ENCODE data around the gene PTH1R.

The PTH1R gene

GRCh38 chr3:46904303-46905212, 27.0 kb downstream of the PTH1R start:
- H3K27ac ChIP-seq (ENCODE audit: low read depth, low read length): no peak overlapping the region
- H3K4me3 ChIP-seq (ENCODE audit: low read depth in 1 of 2, low read length in 2 of 2): no peak overlapping the region
- H3K27me3 ChIP-seq (ENCODE audit: control insufficient read depth in 1 of 2, insufficient read depth in 2 of 2, low read length in 2 of 2): peaks cover 0 to 15% of the 10 kb centered on the region in 2 donors

GRCh38 chr3:46905213-46905560, 27.7 kb downstream of the PTH1R start:
- Histone ChIP-seq H3K4me1 (ENCODE audit: insufficient read depth, low read length) (peaks cover 14% of the 10 kb centered on the region), H3K4me3 (ENCODE audit: low read depth in 1 of 2, low read length in 2 of 2) (no peak overlapping the region), H3K27ac (ENCODE audit: low read depth, low read length) (no peak overlapping the region), H3K36me3 (ENCODE audit: insufficient read depth, low read length) (no peaks in the 10 kb centered on the region), H3K9me3 (ENCODE audit: low read length) (no peaks in the 10 kb centered on the region), H3K9ac (ENCODE audit: low read length) (no peak overlapping the region), H3K27me3 (ENCODE audit: control insufficient read depth in 1 of 2, insufficient read depth in 2 of 2, low read length in 2 of 2) (peaks cover 0 to 12% of the 10 kb centered on the region in 2 donors)

More at GRCh38 chr3:46904303-46905212, 27.0 kb downstream of the PTH1R start:
- H3K4me1 ChIP-seq (ENCODE audit: insufficient read depth, low read length): peaks cover 10% of the 10 kb centered on the region
- no peaks in the 10 kb centered on the region for H3K36me3 ChIP-seq (ENCODE audit: insufficient read depth, low read length)
- no peak overlapping the region for H3K9ac ChIP-seq (ENCODE audit: low read length)
- no peaks in the 10 kb centered on the region for H3K9me3 ChIP-seq (ENCODE audit: low read length)

GRCh38 chr3:46905661-46906451, 28.3 kb downstream of the PTH1R start:
- Histone ChIP-seq H3K4me3 (ENCODE audit: low read depth in 1 of 2, low read length in 2 of 2) (no peak overlapping the region), H3K9ac (ENCODE audit: low read length) (no peak overlapping the region), H3K4me1 (ENCODE audit: insufficient read depth, low read length) (peaks cover 14% of the 10 kb centered on the region), H3K9me3 (ENCODE audit: low read length) (no peaks in the 10 kb centered on the region), H3K27me3 (ENCODE audit: control insufficient read depth in 1 of 2, insufficient read depth in 2 of 2, low read length in 2 of 2) (peaks cover 0 to 12% of the 10 kb centered on the region in 2 donors), H3K36me3 (ENCODE audit: insufficient read depth, low read length) (no peaks in the 10 kb centered on the region), H3K27ac (ENCODE audit: low read depth, low read length) (no peak overlapping the region)

- Histone ChIP-seq H3K9me3 (ENCODE audit: low read length) (no peaks in the 10 kb centered on the region), H3K27ac (ENCODE audit: low read depth, low read length) (no peak overlapping the region), H3K4me1 (ENCODE audit: insufficient read depth, low read length) (peaks cover 14% of the 10 kb centered on the region), H3K9ac (ENCODE audit: low read length) (no peak overlapping the region), H3K27me3 (ENCODE audit: control insufficient read depth in 1 of 2, insufficient read depth in 2 of 2, low read length in 2 of 2) (peaks cover 0 to 12% of the 10 kb centered on the region in 2 donors), H3K4me3 (ENCODE audit: low read depth in 1 of 2, low read length in 2 of 2) (no peak overlapping the region), H3K36me3 (ENCODE audit: insufficient read depth, low read length) (no peaks in the 10 kb centered on the region)
These were observed 29.0 kb downstream of the PTH1R start for GRCh38 chr3:46906471-46907058.

- H3K36me3 ChIP-seq (ENCODE audit: insufficient read depth, low read length): no peaks in the 10 kb centered on the region
- peaks cover 14% of the 10 kb centered on the region for H3K4me1 ChIP-seq (ENCODE audit: insufficient read depth, low read length)
- H3K9ac ChIP-seq (ENCODE audit: low read length): no peak overlapping the region
- no peak overlapping the region for H3K4me3 ChIP-seq (ENCODE audit: low read depth in 1 of 2, low read length in 2 of 2)
- H3K27ac ChIP-seq (ENCODE audit: low read depth, low read length): no peak overlapping the region
- H3K27me3 ChIP-seq (ENCODE audit: control insufficient read depth in 1 of 2, insufficient read depth in 2 of 2, low read length in 2 of 2): peaks cover 0 to 12% of the 10 kb centered on the region in 2 donors
- H3K9me3 ChIP-seq (ENCODE audit: low read length): no peaks in the 10 kb centered on the region
These were observed 29.8 kb downstream of the PTH1R start for GRCh38 chr3:46907271-46907670.

GRCh38 chr3:46907960-46908293, 30.4 kb downstream of the PTH1R start:
- H3K9me3 ChIP-seq (ENCODE audit: low read length): no peaks in the 10 kb centered on the region
- no peaks in the 10 kb centered on the region for H3K36me3 ChIP-seq (ENCODE audit: insufficient read depth, low read length)
- H3K27ac ChIP-seq (ENCODE audit: low read depth, low read length): no peak overlapping the region
- no peak overlapping the region for H3K9ac ChIP-seq (ENCODE audit: low read length)
- peaks cover 0 to 12% of the 10 kb centered on the region in 2 donors for H3K27me3 ChIP-seq (ENCODE audit: control insufficient read depth in 1 of 2, insufficient read depth in 2 of 2, low read length in 2 of 2)
- no peak overlapping the region for H3K4me3 ChIP-seq (ENCODE audit: low read depth in 1 of 2, low read length in 2 of 2)
- peaks cover 14% of the 10 kb centered on the region for H3K4me1 ChIP-seq (ENCODE audit: insufficient read depth, low read length)

GRCh38 chr3:46908294-46908985, 30.9 kb downstream of the PTH1R start:
- Histone ChIP-seq H3K4me3 (ENCODE audit: low read depth in 1 of 2, low read length in 2 of 2) (no peak overlapping the region), H3K9me3 (ENCODE audit: low read length) (no peaks in the 10 kb centered on the region), H3K36me3 (ENCODE audit: insufficient read depth, low read length) (no peaks in the 10 kb centered on the region), H3K4me1 (ENCODE audit: insufficient read depth, low read length) (peaks cover 14% of the 10 kb centered on the region), H3K9ac (ENCODE audit: low read length) (no peak overlapping the region), H3K27ac (ENCODE audit: low read depth, low read length) (no peak overlapping the region), H3K27me3 (ENCODE audit: control insufficient read depth in 1 of 2, insufficient read depth in 2 of 2, low read length in 2 of 2) (peaks cover 0 to 12% of the 10 kb centered on the region in 2 donors)

GRCh38 chr3:46908986-46909534, 31.5 kb downstream of the PTH1R start:
- Histone ChIP-seq H3K9me3 (ENCODE audit: low read length) (no peaks in the 10 kb centered on the region), H3K36me3 (ENCODE audit: insufficient read depth, low read length) (no peaks in the 10 kb centered on the region), H3K4me1 (ENCODE audit: insufficient read depth, low read length) (peaks cover 14% of the 10 kb centered on the region), H3K27me3 (ENCODE audit: control insufficient read depth in 1 of 2, insufficient read depth in 2 of 2, low read length in 2 of 2) (peaks cover 0 to 12% of the 10 kb centered on the region in 2 donors), H3K27ac (ENCODE audit: low read depth, low read length) (no peak overlapping the region), H3K9ac (ENCODE audit: low read length) (no peak overlapping the region), H3K4me3 (ENCODE audit: low read depth in 1 of 2, low read length in 2 of 2) (peak overlapping the region in 1 of 2 donors; percentile 22)

GRCh38 chr3:46909535-46910161, 32.1 kb downstream of the PTH1R start:
- Histone ChIP-seq H3K27ac (ENCODE audit: low read depth, low read length) (no peak overlapping the region), H3K9ac (ENCODE audit: low read length) (no peak overlapping the region), H3K9me3 (ENCODE audit: low read length) (no peaks in the 10 kb centered on the region), H3K36me3 (ENCODE audit: insufficient read depth, low read length) (no peaks in the 10 kb centered on the region), H3K4me3 (ENCODE audit: low read depth in 1 of 2, low read length in 2 of 2) (peak overlapping the region in 1 of 2 donors; percentile 22), H3K27me3 (ENCODE audit: control insufficient read depth in 1 of 2, insufficient read depth in 2 of 2, low read length in 2 of 2) (peaks cover 0 to 12% of the 10 kb centered on the region in 2 donors), H3K4me1 (ENCODE audit: insufficient read depth, low read length) (peaks cover 14% of the 10 kb centered on the region)

- H3K4me3 ChIP-seq (ENCODE audit: low read depth in 1 of 2, low read length in 2 of 2): no peak overlapping the region
- H3K9ac ChIP-seq (ENCODE audit: low read length): no peak overlapping the region
- H3K4me1 ChIP-seq (ENCODE audit: insufficient read depth, low read length): peaks cover 14% of the 10 kb centered on the region
- no peak overlapping the region for H3K27ac ChIP-seq (ENCODE audit: low read depth, low read length)
- H3K36me3 ChIP-seq (ENCODE audit: insufficient read depth, low read length): no peaks in the 10 kb centered on the region
- no peaks in the 10 kb centered on the region for H3K9me3 ChIP-seq (ENCODE audit: low read length)
- H3K27me3 ChIP-seq (ENCODE audit: control insufficient read depth in 1 of 2, insufficient read depth in 2 of 2, low read length in 2 of 2): peaks cover 0 to 10% of the 10 kb centered on the region in 2 donors
These were observed 32.7 kb downstream of the PTH1R start for GRCh38 chr3:46910166-46910760.

Measured in muscle layer of colon (tissue), 2 donors.